GM23338 (cell line): Measurements from ENCODE around the gene CENPP. TPM values are rescaled to one million over a fixed set of nuclear protein-coding genes. Genes with fewer than 3 reads are reported as not detected.

Experiments
- ATAC-seq: fragments of 200-7000 bp; cut with Tn5 transposase; 3 replicates; pipeline ENCODE4 v1.9.1; 2020
- DNase-seq: peaks from one replicate; pipeline ENCODE4 v3.0.0-alpha.2; 2015; ENCODE audit warnings: low spot score
- H2AFZ ChIP-seq: fragments of 200-600 bp; sonication (generic); 2 replicates; pipeline ENCODE4 v1.8.0; 2016; ENCODE audit warnings: antibody characterized with exemption, mild to moderate bottlenecking, moderate library complexity
- H3F3A ChIP-seq: fragments of 200-600 bp; sonication (generic); replicated peaks from 2 replicates; pipeline ENCODE4 v1.8.0; 2017; ENCODE audit warnings: antibody characterized with exemption, mixed run types, low read depth
- H3K27ac ChIP-seq: fragments of 200-600 bp; sonication (generic); 2 replicates; pipeline ENCODE4 v1.6.1; 2016; ENCODE audit warnings: low read depth
- H3K27me3 ChIP-seq: fragments of 200-600 bp; sonication (generic); 2 replicates; pipeline ENCODE4 v1.8.0; 2016; ENCODE audit warnings: mild to moderate bottlenecking, mixed run types, moderate library complexity; ENCODE audit not compliant: insufficient read depth
- H3K36me3 ChIP-seq: fragments of 200-600 bp; sonication (generic); 2 replicates; pipeline ENCODE4 v1.8.0; 2016; ENCODE audit warnings: mild to moderate bottlenecking; ENCODE audit not compliant: insufficient read depth
- H3K4me1 ChIP-seq: fragments of 200-600 bp; sonication (generic); 2 replicates; pipeline ENCODE4 v1.8.0; 2016; ENCODE audit warnings: mild to moderate bottlenecking, moderate library complexity; ENCODE audit not compliant: insufficient read depth
- H3K4me2 ChIP-seq: fragments of 200-600 bp; sonication (generic); 2 replicates; pipeline ENCODE4 v1.7.1; 2017; ENCODE audit warnings: mixed run types
- H3K4me3 ChIP-seq: fragments of 200-600 bp; sonication (generic); 2 replicates; pipeline ENCODE4 v1.6.1; 2016; ENCODE audit warnings: mixed run types
- H3K79me2 ChIP-seq: fragments of 200-600 bp; sonication (generic); replicated peaks from 2 replicates; pipeline ENCODE4 v1.8.0; 2017; ENCODE audit warnings: mild to moderate bottlenecking; ENCODE audit not compliant: insufficient read depth
- H3K9me2 ChIP-seq: fragments of 200-600 bp; sonication (generic); 2 replicates; pipeline ENCODE4 v1.8.0; 2017; ENCODE audit not compliant: insufficient read depth
- H4K20me1 ChIP-seq: fragments of 200-600 bp; sonication (generic); replicated peaks from 2 replicates; pipeline ENCODE4 v1.8.0; 2017; ENCODE audit warnings: mild to moderate bottlenecking; ENCODE audit not compliant: insufficient read depth
- H3K27ac Mint-ChIP-seq: 2 replicates; pipeline ENCODE4 v1.8.0; 2020; ENCODE audit warnings: inconsistent platforms, mild to moderate bottlenecking, moderate library complexity, mixed read lengths
- H3K27me3 Mint-ChIP-seq: 3 replicates; pipeline ENCODE4 v1.8.0; 2022; ENCODE audit warnings: low read depth, mild to moderate bottlenecking, moderate library complexity, mixed read lengths, inconsistent platforms; ENCODE audit not compliant: insufficient read depth, poor library complexity
- H3K36me3 Mint-ChIP-seq: 3 replicates; pipeline ENCODE4 v1.8.0; 2021; ENCODE audit warnings: low read depth, mild to moderate bottlenecking, inconsistent platforms, moderate library complexity, mixed read lengths
- H3K4me1 Mint-ChIP-seq: 3 replicates; pipeline ENCODE4 v1.8.0; 2020; ENCODE audit warnings: mild to moderate bottlenecking, inconsistent platforms, mixed read lengths
- H3K4me3 Mint-ChIP-seq: 3 replicates; pipeline ENCODE4 v1.8.0; 2021; ENCODE audit warnings: moderate library complexity, mild to moderate bottlenecking, inconsistent platforms, mixed read lengths
- H3K9me3 Mint-ChIP-seq: 3 replicates; pipeline ENCODE4 v1.8.0; 2020; ENCODE audit warnings: moderate library complexity, mild to moderate bottlenecking, inconsistent platforms, mixed read lengths
- CREB1 ChIP-seq: fragments of 250-450 bp; sonication (Bioruptor Pico); IDR thresholded peaks from 2 replicates; pipeline ENCODE4 v1.5.0; 2020; ENCODE audit warnings: low read depth, mild to moderate bottlenecking, moderate library complexity
- EZH2 ChIP-seq: fragments of 200-600 bp; sonication (generic); IDR thresholded peaks from one replicate; pipeline ENCODE4 v1.8.0; 2017; ENCODE audit warnings: antibody characterized with exemption, mild to moderate bottlenecking, low read depth; ENCODE audit not compliant: unreplicated experiment
- EZH2phosphoT487 ChIP-seq: fragments of 200-600 bp; sonication (generic); IDR thresholded peaks from one replicate; pipeline ENCODE4 v1.8.1; 2018; ENCODE audit warnings: antibody characterized with exemption; ENCODE audit not compliant: unreplicated experiment
- JUNB ChIP-seq: IDR thresholded peaks from one replicate; pipeline ENCODE4 v1.6.1; 2016; ENCODE audit warnings: antibody characterized with exemption; ENCODE audit not compliant: unreplicated experiment
- NANOG ChIP-seq: IDR thresholded peaks from 2 replicates; pipeline ENCODE4 v1.6.1; 2016; ENCODE audit warnings: antibody characterized with exemption, borderline replicate concordance
- POLR2AphosphoS5 ChIP-seq: IDR thresholded peaks from 2 replicates; pipeline ENCODE4 v1.6.1; 2016; ENCODE audit warnings: antibody characterized with exemption, low read depth
- STAT1 ChIP-seq: IDR thresholded peaks from one replicate; pipeline ENCODE4 v1.6.1; 2016; ENCODE audit warnings: antibody characterized with exemption; ENCODE audit not compliant: unreplicated experiment
- ZNF114 ChIP-seq: fragments of 250-450 bp; sonication (Bioruptor Pico); IDR thresholded peaks from 2 replicates; pipeline ENCODE4 v1.5.0; 2020; ENCODE audit warnings: mild to moderate bottlenecking, moderate library complexity
- ZNF331 ChIP-seq: fragments of 250-450 bp; sonication (Bioruptor Pico); IDR thresholded peaks from 2 replicates; pipeline ENCODE4 v1.5.0; 2020; ENCODE audit warnings: low read depth, mild to moderate bottlenecking, moderate library complexity
- polyA plus RNA-seq: library from polyadenylated mRNA; unstranded; fragments of >200 nt; fragmentation: Nextera tagmentation; extraction: Ambion mirVana; gene quantifications from 2 replicates; pipeline ENCODE4 v1.2.1, GENCODE V29; 2016
- total RNA-seq: library from RNA; depleted of rRNA; stranded (reverse); fragments of >200 nt; shearing (Covaris generic); gene quantifications from 2 replicates; pipeline ENCODE4 v1.2.3, GENCODE V29; 2014
- TF ChIP-seq, protein P1 (sequence below): IDR thresholded peaks from one replicate; pipeline ENCODE4 v1.6.1; 2018; ENCODE audit warnings: antibody characterized with exemption; ENCODE audit not compliant: unreplicated experiment
- TF ChIP-seq, protein P2 (sequence below): fragments of 250-450 bp; sonication (Bioruptor Pico); IDR thresholded peaks from 2 replicates; pipeline ENCODE4 v1.5.0; 2020; ENCODE audit warnings: mild to moderate bottlenecking, moderate library complexity
- TF ChIP-seq, protein P3 (sequence below), 2 experiments: fragments of 200-600 bp in 1 of 2; sonication (generic) in 1 of 2; conservative IDR thresholded peaks; 2 replicates each; pipeline versions ENCODE4 v1.5.1 to v1.6.1; 2016 to 2017; ENCODE audit warnings: antibody characterized with exemption in 2 of 2, low read depth in 2 of 2, mild to moderate bottlenecking in 2 of 2, moderate library complexity in 1 of 2
- TF ChIP-seq, protein P4 (sequence below): IDR thresholded peaks from 2 replicates; pipeline ENCODE4 v1.6.1; 2016; ENCODE audit warnings: antibody characterized with exemption

CENPP gene
- total and polyA plus RNA-seq, 2 experiments from 2014 or later, result 11.0 to 12.6 TPM

GRCh38 chr9:92426501-92427145 lies 100.9 kb downstream of the CENPP start (continued):
- TF ChIP-seq, protein P1, sequence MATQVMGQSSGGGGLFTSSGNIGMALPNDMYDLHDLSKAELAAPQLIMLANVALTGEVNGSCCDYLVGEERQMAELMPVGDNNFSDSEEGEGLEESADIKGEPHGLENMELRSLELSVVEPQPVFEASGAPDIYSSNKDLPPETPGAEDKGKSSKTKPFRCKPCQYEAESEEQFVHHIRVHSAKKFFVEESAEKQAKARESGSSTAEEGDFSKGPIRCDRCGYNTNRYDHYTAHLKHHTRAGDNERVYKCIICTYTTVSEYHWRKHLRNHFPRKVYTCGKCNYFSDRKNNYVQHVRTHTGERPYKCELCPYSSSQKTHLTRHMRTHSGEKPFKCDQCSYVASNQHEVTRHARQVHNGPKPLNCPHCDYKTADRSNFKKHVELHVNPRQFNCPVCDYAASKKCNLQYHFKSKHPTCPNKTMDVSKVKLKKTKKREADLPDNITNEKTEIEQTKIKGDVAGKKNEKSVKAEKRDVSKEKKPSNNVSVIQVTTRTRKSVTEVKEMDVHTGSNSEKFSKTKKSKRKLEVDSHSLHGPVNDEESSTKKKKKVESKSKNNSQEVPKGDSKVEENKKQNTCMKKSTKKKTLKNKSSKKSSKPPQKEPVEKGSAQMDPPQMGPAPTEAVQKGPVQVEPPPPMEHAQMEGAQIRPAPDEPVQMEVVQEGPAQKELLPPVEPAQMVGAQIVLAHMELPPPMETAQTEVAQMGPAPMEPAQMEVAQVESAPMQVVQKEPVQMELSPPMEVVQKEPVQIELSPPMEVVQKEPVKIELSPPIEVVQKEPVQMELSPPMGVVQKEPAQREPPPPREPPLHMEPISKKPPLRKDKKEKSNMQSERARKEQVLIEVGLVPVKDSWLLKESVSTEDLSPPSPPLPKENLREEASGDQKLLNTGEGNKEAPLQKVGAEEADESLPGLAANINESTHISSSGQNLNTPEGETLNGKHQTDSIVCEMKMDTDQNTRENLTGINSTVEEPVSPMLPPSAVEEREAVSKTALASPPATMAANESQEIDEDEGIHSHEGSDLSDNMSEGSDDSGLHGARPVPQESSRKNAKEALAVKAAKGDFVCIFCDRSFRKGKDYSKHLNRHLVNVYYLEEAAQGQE, result no peak

DNA sequence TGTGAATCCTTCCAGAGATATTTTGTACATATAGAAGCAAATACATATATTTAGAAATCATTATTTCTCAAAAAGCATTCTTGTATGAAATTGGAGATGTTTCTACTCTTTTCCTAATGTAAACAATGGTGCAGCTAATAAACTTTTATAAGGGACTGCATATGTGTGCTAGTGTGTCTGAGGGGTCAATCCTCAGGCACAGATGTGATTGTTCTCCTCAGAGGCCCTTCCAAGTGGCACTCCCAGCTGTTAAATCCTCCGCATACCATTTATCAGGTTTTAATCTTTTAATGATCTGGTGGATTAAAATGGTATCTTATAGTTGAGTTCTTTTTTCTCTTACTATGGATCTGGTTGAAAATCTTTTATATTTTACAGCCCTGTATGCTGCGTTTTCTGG lies 104.1 kb downstream of the CENPP start:
- Histone ChIP-seq H2AFZ (no peak overlapping the region), H3K4me2 (no peak overlapping the region), H3F3A (no peaks in the 10 kb centered on the region), H4K20me1 (no peaks in the 10 kb centered on the region), H3K79me2 (no peaks in the 10 kb centered on the region), H3K9me2 (no peaks in the 10 kb centered on the region), H3K4me1 (no peaks in the 10 kb centered on the region), H3K4me3 (no peak overlapping the region), H3K36me3 (no peaks in the 10 kb centered on the region), H3K27ac (no peak overlapping the region), H3K27me3 (no peaks in the 10 kb centered on the region)
- Mint-ChIP-seq H3K4me1 (no peaks in the 10 kb centered on the region), H3K27me3 (no peaks in the 10 kb centered on the region), H3K27ac (no peak overlapping the region), H3K9me3 (no peaks in the 10 kb centered on the region), H3K36me3 (no peaks in the 10 kb centered on the region), H3K4me3 (no peak overlapping the region)
- no peak for ATAC-seq
- no peak for DNase-seq
- no peak for TF ChIP-seq POLR2AphosphoS5
- TF ChIP-seq EZH2, result no peak
- TF ChIP-seq ZNF331 (CRISPR knock-in tag), result no peak
- TF ChIP-seq NANOG, result no peak
- TF ChIP-seq, protein P2, sequence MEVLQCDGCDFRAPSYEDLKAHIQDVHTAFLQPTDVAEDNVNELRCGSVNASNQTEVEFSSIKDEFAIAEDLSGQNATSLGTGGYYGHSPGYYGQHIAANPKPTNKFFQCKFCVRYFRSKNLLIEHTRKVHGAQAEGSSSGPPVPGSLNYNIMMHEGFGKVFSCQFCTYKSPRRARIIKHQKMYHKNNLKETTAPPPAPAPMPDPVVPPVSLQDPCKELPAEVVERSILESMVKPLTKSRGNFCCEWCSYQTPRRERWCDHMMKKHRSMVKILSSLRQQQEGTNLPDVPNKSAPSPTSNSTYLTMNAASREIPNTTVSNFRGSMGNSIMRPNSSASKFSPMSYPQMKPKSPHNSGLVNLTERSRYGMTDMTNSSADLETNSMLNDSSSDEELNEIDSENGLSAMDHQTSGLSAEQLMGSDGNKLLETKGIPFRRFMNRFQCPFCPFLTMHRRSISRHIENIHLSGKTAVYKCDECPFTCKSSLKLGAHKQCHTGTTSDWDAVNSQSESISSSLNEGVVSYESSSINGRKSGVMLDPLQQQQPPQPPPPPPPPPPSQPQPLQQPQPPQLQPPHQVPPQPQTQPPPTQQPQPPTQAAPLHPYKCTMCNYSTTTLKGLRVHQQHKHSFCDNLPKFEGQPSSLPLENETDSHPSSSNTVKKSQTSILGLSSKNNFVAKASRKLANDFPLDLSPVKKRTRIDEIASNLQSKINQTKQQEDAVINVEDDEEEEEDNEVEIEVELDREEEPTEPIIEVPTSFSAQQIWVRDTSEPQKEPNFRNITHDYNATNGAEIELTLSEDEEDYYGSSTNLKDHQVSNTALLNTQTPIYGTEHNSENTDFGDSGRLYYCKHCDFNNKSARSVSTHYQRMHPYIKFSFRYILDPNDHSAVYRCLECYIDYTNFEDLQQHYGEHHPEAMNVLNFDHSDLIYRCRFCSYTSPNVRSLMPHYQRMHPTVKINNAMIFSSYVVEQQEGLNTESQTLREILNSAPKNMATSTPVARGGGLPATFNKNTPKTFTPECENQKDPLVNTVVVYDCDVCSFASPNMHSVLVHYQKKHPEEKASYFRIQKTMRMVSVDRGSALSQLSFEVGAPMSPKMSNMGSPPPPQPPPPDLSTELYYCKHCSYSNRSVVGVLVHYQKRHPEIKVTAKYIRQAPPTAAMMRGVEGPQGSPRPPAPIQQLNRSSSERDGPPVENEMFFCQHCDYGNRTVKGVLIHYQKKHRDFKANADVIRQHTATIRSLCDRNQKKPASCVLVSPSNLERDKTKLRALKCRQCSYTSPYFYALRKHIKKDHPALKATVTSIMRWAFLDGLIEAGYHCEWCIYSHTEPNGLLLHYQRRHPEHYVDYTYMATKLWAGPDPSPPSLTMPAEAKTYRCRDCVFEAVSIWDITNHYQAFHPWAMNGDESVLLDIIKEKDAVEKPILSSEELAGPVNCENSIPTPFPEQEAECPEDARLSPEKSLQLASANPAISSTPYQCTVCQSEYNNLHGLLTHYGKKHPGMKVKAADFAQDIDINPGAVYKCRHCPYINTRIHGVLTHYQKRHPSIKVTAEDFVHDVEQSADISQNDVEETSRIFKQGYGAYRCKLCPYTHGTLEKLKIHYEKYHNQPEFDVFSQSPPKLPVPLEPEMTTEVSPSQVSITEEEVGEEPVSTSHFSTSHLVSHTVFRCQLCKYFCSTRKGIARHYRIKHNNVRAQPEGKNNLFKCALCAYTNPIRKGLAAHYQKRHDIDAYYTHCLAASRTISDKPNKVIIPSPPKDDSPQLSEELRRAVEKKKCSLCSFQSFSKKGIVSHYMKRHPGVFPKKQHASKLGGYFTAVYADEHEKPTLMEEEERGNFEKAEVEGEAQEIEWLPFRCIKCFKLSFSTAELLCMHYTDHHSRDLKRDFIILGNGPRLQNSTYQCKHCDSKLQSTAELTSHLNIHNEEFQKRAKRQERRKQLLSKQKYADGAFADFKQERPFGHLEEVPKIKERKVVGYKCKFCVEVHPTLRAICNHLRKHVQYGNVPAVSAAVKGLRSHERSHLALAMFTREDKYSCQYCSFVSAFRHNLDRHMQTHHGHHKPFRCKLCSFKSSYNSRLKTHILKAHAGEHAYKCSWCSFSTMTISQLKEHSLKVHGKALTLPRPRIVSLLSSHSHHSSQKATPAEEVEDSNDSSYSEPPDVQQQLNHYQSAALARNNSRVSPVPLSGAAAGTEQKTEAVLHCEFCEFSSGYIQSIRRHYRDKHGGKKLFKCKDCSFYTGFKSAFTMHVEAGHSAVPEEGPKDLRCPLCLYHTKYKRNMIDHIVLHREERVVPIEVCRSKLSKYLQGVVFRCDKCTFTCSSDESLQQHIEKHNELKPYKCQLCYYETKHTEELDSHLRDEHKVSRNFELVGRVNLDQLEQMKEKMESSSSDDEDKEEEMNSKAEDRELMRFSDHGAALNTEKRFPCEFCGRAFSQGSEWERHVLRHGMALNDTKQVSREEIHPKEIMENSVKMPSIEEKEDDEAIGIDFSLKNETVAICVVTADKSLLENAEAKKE, result no peak
- TF ChIP-seq JUNB, result no peak
- TF ChIP-seq STAT1, result no peak
- TF ChIP-seq, protein P3, sequence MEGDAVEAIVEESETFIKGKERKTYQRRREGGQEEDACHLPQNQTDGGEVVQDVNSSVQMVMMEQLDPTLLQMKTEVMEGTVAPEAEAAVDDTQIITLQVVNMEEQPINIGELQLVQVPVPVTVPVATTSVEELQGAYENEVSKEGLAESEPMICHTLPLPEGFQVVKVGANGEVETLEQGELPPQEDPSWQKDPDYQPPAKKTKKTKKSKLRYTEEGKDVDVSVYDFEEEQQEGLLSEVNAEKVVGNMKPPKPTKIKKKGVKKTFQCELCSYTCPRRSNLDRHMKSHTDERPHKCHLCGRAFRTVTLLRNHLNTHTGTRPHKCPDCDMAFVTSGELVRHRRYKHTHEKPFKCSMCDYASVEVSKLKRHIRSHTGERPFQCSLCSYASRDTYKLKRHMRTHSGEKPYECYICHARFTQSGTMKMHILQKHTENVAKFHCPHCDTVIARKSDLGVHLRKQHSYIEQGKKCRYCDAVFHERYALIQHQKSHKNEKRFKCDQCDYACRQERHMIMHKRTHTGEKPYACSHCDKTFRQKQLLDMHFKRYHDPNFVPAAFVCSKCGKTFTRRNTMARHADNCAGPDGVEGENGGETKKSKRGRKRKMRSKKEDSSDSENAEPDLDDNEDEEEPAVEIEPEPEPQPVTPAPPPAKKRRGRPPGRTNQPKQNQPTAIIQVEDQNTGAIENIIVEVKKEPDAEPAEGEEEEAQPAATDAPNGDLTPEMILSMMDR (conservative IDR thresholded peaks at IDR 0.05; ENCODE audit: low read depth in 2 of 2), result no peak
- TF ChIP-seq EZH2phosphoT487, result no peak
- TF ChIP-seq ZNF114, result no peak
- TF ChIP-seq, protein P4, sequence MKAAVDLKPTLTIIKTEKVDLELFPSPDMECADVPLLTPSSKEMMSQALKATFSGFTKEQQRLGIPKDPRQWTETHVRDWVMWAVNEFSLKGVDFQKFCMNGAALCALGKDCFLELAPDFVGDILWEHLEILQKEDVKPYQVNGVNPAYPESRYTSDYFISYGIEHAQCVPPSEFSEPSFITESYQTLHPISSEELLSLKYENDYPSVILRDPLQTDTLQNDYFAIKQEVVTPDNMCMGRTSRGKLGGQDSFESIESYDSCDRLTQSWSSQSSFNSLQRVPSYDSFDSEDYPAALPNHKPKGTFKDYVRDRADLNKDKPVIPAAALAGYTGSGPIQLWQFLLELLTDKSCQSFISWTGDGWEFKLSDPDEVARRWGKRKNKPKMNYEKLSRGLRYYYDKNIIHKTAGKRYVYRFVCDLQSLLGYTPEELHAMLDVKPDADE, result no peak
- TF ChIP-seq CREB1 (CRISPR knock-in tag), result no peak
